Smooth muscle cell (in vitro differentiated cells): ENCODE measurements around the gene GLIS1. TPM values are rescaled to one million over a fixed set of nuclear protein-coding genes. Genes with fewer than 3 reads are reported as not detected.

Source experiments
- DNase-seq: peaks from one replicate; lab custom pipeline; 2025; ENCODE audit not compliant: unreplicated experiment; lab: John Stamatoyannopoulos, UW
- H2AFZ ChIP-seq: fragments of 200-600 bp; sonication (generic); 2 replicates; pipeline ENCODE4 v1.6.0; 2016; ENCODE audit warnings: antibody characterized with exemption, low read depth, mild to moderate bottlenecking
- H3F3A ChIP-seq: fragments of 200-600 bp; sonication (generic); 2 replicates; pipeline ENCODE4 v1.6.0; 2017; ENCODE audit warnings: antibody characterized with exemption, low read depth
- H3K27ac ChIP-seq: fragments of 200-600 bp; sonication (generic); 2 replicates; pipeline ENCODE4 v1.5.1; 2016; ENCODE audit warnings: low read depth, mild to moderate bottlenecking
- H3K27me3 ChIP-seq: fragments of 200-600 bp; sonication (generic); 2 replicates; pipeline ENCODE4 v1.6.1; 2016; ENCODE audit warnings: low read depth, mild to moderate bottlenecking
- H3K36me3 ChIP-seq: fragments of 200-600 bp; sonication (generic); 2 replicates; pipeline ENCODE4 v1.5.1; 2016; ENCODE audit warnings: low read depth
- H3K4me1 ChIP-seq: fragments of 200-600 bp; sonication (generic); 2 replicates; pipeline ENCODE4 v1.5.1; 2016; ENCODE audit warnings: low read depth
- H3K4me2 ChIP-seq: fragments of 200-600 bp; sonication (generic); 2 replicates; pipeline ENCODE4 v1.6.0; 2016; ENCODE audit warnings: mild to moderate bottlenecking
- H3K4me3 ChIP-seq: fragments of 200-600 bp; sonication (generic); 2 replicates; pipeline ENCODE4 v1.5.1; 2016; ENCODE audit warnings: mild to moderate bottlenecking
- H3K79me2 ChIP-seq: fragments of 200-600 bp; sonication (generic); 2 replicates; pipeline ENCODE4 v1.6.0; 2016; ENCODE audit warnings: low read depth, mild to moderate bottlenecking
- H3K9ac ChIP-seq: fragments of 200-600 bp; sonication (generic); 2 replicates; pipeline ENCODE4 v1.6.0; 2016; ENCODE audit warnings: low read depth
- H3K9me3 ChIP-seq: fragments of 200-600 bp; sonication (generic); replicated peaks from 2 replicates; pipeline ENCODE4 v1.5.1; 2016; ENCODE audit warnings: low read depth
- H4K20me1 ChIP-seq: fragments of 200-600 bp; sonication (generic); 2 replicates; pipeline ENCODE4 v1.6.0; 2016; ENCODE audit warnings: low read depth
- WGBS: methylation state at CpG from one replicate; pipeline ENCODE4 v1.1.7; 2016; ENCODE audit warnings: low lambda C conversion rate; 5-methylcytosine and 5-hydroxymethylcytosine counted together
- polyA plus RNA-seq: library from polyadenylated mRNA; unstranded; fragments of >200 nt; fragmentation: Nextera tagmentation; extraction: Ambion mirVana; gene quantifications from 2 replicates; pipeline ENCODE4 v1.2.1, GENCODE V29; 2016
- total RNA-seq: library from RNA; depleted of rRNA; stranded (reverse); fragments of >200 nt; gene quantifications from 2 replicates; pipeline ENCODE4 v1.2.3, GENCODE V29; 2014
- TF ChIP-seq, protein P1 (sequence below): fragments of 200-600 bp; sonication (generic); IDR thresholded peaks from 2 replicates; pipeline ENCODE4 v1.5.1; 2017; ENCODE audit warnings: borderline replicate concordance, mild to moderate bottlenecking, antibody characterized with exemption; ENCODE audit not compliant: insufficient read depth, poor library complexity, severe bottlenecking

Gene GLIS1
- total and polyA plus RNA-seq, 2 experiments from 2014 or later = 0.36 to 4.9 TPM

DNA sequence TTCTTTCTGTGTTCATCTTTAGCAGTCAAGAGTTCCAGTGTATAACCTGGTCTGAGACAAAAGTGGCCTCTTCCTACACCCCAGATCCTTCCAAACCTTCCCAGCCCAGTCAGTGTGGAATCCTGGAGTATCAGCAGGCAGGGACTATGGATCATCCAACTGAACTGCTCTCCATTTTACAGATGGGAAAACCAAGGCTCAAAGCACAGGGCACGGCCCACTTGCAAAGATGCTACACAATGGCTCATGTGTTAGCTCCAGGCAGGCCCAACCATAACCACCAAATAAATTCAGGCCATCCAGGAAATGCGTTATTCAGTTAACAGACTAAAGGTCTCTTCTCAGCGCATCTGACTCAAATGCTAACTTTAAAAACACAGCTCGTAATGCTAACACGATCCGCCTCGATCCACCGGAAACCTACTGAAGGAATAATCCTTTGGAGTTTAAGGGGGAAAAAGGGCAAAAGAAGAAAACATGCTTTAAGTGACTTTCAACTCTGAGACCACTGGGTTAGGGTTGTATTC, 7.1 kb downstream of the GLIS1 start:
- Histone ChIP-seq H3K79me2 (no peaks in the 10 kb centered on the region), H3K36me3 (no peaks in the 10 kb centered on the region), H4K20me1 (no peaks in the 10 kb centered on the region), H2AFZ (no peak overlapping the region), H3K9ac (peak overlapping the region; percentile 89), H3K9me3 (no peaks in the 10 kb centered on the region), H3K4me1 (peaks cover 30% of the 10 kb centered on the region), H3K4me2 (peak overlapping the region; percentile 71), H3K4me3 (peak overlapping the region; percentile 17), H3K27me3 (no peaks in the 10 kb centered on the region), H3K27ac (peak overlapping the region; percentile 98), H3F3A (peaks cover 20% of the 10 kb centered on the region)
- TF ChIP-seq, protein P1, sequence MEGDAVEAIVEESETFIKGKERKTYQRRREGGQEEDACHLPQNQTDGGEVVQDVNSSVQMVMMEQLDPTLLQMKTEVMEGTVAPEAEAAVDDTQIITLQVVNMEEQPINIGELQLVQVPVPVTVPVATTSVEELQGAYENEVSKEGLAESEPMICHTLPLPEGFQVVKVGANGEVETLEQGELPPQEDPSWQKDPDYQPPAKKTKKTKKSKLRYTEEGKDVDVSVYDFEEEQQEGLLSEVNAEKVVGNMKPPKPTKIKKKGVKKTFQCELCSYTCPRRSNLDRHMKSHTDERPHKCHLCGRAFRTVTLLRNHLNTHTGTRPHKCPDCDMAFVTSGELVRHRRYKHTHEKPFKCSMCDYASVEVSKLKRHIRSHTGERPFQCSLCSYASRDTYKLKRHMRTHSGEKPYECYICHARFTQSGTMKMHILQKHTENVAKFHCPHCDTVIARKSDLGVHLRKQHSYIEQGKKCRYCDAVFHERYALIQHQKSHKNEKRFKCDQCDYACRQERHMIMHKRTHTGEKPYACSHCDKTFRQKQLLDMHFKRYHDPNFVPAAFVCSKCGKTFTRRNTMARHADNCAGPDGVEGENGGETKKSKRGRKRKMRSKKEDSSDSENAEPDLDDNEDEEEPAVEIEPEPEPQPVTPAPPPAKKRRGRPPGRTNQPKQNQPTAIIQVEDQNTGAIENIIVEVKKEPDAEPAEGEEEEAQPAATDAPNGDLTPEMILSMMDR = no peak
- WGBS = 49% methylated on average over 8 of the region's 8 CpGs
- DNase-seq = no peak

DNA sequence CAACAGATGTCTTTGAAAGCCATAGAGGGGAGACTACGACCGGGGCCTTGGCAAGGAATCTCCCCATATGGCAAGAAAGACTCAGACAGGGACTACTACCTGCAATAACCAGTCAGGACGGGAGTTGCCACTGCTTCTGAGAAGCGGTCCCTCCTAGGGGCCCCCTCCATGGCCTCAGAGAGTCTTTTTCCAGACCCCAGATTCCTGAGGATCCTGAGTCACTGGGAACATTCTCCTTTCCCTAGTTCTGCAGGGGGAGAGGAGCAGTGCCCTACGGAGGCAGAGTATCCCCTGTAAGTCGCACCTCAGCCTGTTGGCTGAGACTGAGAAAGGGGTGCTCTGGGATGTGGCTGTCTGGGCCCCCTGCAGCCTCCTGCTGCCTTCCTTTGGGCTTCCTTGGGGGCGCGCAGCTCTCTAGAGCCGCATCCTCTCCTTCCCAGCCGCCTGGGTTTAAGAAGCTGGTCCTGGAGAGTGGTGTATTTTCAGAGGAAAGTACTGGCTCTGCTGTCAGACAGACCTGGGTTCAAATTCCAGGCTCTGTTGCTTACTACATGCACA, 7.8 kb downstream of the GLIS1 start:
- Histone ChIP-seq H3F3A (peaks cover 13% of the 10 kb centered on the region), H2AFZ (no peak overlapping the region), H3K79me2 (no peaks in the 10 kb centered on the region), H3K27ac (peak overlapping the region; percentile 98), H3K4me3 (no peak overlapping the region), H3K27me3 (no peaks in the 10 kb centered on the region), H3K9ac (peak overlapping the region; percentile 89), H3K4me1 (peaks cover 23% of the 10 kb centered on the region), H3K36me3 (no peaks in the 10 kb centered on the region), H3K9me3 (no peaks in the 10 kb centered on the region), H4K20me1 (no peaks in the 10 kb centered on the region), H3K4me2 (peak overlapping the region; percentile 71)
- WGBS = 84% methylated on average over 10 of the region's 10 CpGs
- TF ChIP-seq, protein P1 = no peak
- no peak for DNase-seq

DNA sequence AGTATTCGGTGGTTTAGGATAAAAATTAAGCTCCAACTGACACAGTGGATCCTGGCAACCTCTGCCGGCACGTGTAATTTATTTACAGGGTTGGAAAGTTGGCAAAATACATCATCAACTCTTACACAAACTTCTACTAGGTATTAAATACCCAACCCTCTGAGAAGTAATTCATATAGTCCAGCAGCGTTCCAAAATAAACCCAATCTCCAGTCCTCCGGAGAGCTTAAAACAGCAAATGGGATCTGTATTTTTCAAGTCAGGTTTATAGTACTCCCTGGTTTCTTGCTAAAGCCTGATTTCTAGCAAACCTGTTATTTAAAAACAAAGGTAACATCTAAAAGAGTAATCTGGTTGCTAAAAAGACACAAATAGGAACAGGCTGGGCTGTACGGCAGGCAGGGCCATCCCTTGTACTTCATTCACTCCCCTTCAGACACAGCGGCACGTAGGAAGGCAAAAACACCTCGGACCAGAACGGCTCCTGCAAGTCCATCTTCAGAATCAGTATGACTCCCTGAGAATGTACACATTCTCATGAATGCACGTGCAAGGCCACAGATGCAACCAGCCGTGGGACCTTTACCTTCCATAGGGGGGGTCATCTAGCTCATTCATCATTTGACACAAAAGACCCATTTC, 8.6 kb downstream of the GLIS1 start:
- Histone ChIP-seq H3K4me1 (peaks cover 20% of the 10 kb centered on the region), H3F3A (peaks cover 8% of the 10 kb centered on the region), H3K27ac (peak overlapping the region; percentile 98), H3K36me3 (no peaks in the 10 kb centered on the region), H4K20me1 (no peaks in the 10 kb centered on the region), H3K9me3 (no peaks in the 10 kb centered on the region), H3K27me3 (no peaks in the 10 kb centered on the region), H3K4me3 (no peak overlapping the region), H3K79me2 (no peaks in the 10 kb centered on the region), H3K9ac (no peak overlapping the region), H2AFZ (no peak overlapping the region), H3K4me2 (peak overlapping the region; percentile 19)
- TF ChIP-seq, protein P1 = no peak
- DNase-seq = no peak
- WGBS = 84% methylated on average over 12 of the region's 12 CpGs
